HUES64 (cell line): Measurements from ENCODE around the gene PLPP2.

ENCODE experiments used
- H3K27ac ChIP-seq: 2 replicates; pipeline ENCODE4 v1.7.0; 2013; ENCODE audit warnings: low read depth, low read length, inconsistent platforms
- H3K27me3 ChIP-seq: 2 replicates; pipeline ENCODE4 v1.6.1; 2013; ENCODE audit warnings: mild to moderate bottlenecking, low read length; ENCODE audit not compliant: insufficient read depth
- H3K36me3 ChIP-seq: 2 replicates; pipeline ENCODE4 v1.6.1; 2013; ENCODE audit warnings: mild to moderate bottlenecking, low read length; ENCODE audit not compliant: insufficient read depth
- H3K4me1 ChIP-seq: 2 replicates; pipeline ENCODE4 v1.6.1; 2013; ENCODE audit warnings: mild to moderate bottlenecking, low read length, moderate library complexity; ENCODE audit not compliant: insufficient read depth
- H3K4me3 ChIP-seq: 2 replicates; pipeline ENCODE4 v1.5.1; 2013; ENCODE audit warnings: mild to moderate bottlenecking, low read length, moderate library complexity
- H3K9ac ChIP-seq: 2 replicates; pipeline ENCODE4 v1.6.1; 2013; ENCODE audit warnings: mild to moderate bottlenecking, low read depth, low read length
- H3K9me3 ChIP-seq: 2 replicates; pipeline ENCODE4 v1.6.1; 2013; ENCODE audit warnings: low read depth, low read length; ENCODE audit not compliant: insufficient read depth
- WGBS: fragments of 150-250, 120-280 bp; methylation state at CpG from one replicate; pipeline ENCODE4 v1.1.7; 2013; ENCODE audit warnings: missing lambda C conversion rate; 5-methylcytosine and 5-hydroxymethylcytosine counted together

The PLPP2 gene

DNA sequence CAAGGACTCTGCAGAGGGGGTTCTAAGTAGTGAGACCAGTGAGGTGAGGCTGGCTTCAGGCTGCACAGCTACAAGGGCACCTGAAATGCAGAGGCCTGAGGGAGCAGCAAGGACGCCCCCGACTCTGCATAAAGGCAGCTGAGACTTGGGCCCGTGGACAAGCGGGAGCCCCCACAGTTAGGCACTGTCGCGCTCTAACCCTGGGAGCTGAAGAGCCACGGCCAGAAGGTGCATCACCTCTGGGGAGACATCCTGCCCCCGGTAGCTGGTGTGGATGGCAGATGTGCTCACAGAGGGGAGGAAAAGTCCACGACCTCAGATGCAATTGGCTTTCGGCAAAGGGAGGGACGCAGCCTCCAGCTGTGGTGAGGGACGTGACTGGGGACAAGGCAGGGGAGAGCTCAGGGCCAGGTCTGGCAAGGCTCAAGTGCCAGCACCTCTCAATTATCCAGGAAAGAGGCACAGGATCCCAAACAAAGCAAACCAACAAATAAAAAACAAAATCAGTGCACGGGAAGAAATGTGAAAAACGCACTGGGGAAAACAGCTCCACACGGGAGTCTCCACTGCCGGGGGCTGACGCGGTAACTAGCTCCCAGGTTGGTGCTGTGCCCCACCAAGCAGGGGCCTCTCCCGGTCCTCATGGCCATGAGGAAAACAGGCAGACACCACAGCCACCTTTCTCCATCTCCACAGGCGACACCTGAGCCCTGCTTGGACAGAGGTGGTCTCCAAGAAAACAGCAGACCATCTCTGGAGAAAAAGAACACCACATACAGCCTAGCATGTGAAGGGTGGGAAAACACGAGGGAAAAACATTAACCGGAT lies 23.0 kb upstream of the PLPP2 start:
- Histone ChIP-seq H3K36me3 (peaks cover 67% of the 10 kb centered on the region), H3K9me3 (no peaks in the 10 kb centered on the region), H3K4me3 (no peak overlapping the region), H3K27ac (no peak overlapping the region), H3K4me1 (no peaks in the 10 kb centered on the region), H3K9ac (no peak overlapping the region), H3K27me3 (no peaks in the 10 kb centered on the region)
- 97% methylated on average over 22 of the region's 22 CpGs for WGBS

DNA sequence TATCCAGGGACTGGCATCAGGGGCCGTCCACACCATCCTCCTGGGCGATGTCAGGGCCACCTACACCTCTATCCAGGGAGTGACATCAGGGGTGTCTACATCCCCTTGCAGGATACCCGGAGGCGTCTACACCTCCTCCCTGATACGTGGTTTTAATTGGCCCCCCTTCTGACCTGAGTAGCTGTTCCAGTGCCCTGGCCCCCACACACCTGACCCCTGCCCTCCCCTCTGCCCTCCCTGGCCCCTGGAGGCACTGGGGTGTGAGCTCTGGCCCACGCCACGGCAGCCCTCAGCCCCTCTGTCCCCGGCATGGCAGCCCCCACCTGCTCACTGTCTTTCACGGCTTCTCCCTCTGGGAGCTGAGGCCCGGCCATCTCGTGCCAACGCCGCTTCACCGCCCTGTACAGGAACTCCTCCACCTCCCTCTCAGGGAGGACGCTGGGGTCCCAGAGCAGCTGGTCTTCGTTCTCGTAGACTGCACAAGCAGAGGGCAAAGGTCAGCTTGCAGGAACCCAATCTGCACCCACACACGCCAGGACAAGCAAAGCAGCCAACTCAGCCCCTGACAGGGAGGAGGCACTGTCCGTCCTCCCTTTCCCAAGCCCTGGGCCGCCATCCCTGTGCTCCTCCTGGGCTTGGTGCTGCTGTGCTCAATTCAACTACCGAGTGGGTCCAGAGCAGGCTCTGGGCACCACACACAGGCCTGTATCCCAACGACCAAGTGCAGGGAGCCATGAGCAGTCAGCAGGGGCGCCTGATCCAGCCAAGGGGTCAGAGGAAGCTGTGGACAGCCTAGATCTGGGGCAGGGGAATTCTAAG lies 22.2 kb upstream of the PLPP2 start:
- 93% methylated on average over 23 of the region's 23 CpGs for WGBS
- peaks cover 72% of the 10 kb centered on the region for H3K36me3 ChIP-seq

DNA sequence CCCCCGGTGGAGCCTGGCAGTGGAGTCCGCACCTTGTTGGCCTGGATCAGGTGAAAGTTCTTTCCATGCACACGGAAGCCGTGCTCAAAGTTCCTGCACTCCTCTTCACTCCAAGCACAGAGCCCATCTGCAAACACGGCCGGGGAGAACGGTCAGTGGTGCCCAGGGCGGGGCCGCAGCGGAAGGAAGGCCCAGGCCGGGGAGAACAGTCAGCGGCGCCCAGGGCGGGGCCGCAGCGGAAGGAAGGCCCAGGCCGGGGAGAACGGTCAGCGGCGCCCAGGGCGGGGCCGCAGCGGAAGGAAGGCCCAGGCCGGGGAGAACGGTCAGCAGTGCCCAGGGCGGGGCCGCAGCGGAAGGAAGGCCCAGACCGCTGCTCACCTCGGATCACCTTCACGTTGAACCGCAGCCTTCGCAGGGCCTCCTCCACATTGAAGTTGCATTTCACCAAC lies 20.6 kb upstream of the PLPP2 start:
- WGBS: 97% methylated on average over 33 of the region's 33 CpGs
- Histone ChIP-seq H3K4me3 (no peak overlapping the region), H3K9ac (no peak overlapping the region), H3K4me1 (no peaks in the 10 kb centered on the region), H3K27ac (no peak overlapping the region), H3K9me3 (no peaks in the 10 kb centered on the region), H3K36me3 (peaks cover 77% of the 10 kb centered on the region), H3K27me3 (no peaks in the 10 kb centered on the region)

More for the DNA sequence above, 22.2 kb upstream of the PLPP2 start:
- Histone ChIP-seq H3K4me3 (no peak overlapping the region), H3K9ac (no peak overlapping the region), H3K27me3 (no peaks in the 10 kb centered on the region), H3K27ac (no peak overlapping the region), H3K9me3 (no peaks in the 10 kb centered on the region), H3K4me1 (no peaks in the 10 kb centered on the region)

DNA sequence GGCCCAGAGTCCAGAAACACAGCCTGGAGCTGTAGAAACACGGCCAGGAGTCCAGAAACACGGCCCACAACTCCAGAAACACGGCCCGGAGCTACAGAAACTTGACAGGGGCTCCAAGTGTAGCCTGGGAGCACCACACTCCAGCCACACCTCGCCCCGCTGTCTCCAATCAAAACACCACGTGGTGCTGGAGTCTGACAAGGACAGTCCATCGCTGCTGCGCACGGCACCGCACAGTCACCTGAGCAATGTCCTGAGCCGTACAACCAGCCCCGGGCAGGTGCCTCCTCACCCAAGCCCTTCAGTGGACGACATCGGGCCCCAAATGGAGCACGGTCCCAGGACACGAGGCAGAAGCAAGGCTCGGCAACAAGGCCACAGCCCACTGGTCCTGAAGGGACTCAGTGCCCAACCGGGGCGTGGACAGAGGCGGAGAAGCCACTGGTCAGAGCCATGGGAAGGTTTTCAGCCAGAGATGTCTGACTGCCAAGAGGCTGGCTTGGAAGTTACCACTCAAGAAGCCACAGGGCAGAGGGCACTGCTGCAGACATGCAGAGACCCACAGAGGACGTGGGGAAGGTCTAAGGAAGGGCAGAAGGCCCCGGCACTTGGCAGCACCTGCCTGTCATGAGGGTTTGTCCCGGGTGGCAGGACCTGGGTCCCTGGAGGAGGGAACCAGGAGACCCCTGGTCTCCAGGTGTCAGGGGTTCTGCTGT lies 19.7 kb upstream of the PLPP2 start:
- no peak overlapping the region for H3K9ac ChIP-seq
- H3K4me1 ChIP-seq: no peaks in the 10 kb centered on the region
- 96% methylated on average over 24 of the region's 24 CpGs for WGBS
- H3K9me3 ChIP-seq: no peaks in the 10 kb centered on the region
- H3K27ac ChIP-seq: no peak overlapping the region
- H3K36me3 ChIP-seq: peaks cover 78% of the 10 kb centered on the region
- H3K27me3 ChIP-seq: no peaks in the 10 kb centered on the region
- H3K4me3 ChIP-seq: no peak overlapping the region

DNA sequence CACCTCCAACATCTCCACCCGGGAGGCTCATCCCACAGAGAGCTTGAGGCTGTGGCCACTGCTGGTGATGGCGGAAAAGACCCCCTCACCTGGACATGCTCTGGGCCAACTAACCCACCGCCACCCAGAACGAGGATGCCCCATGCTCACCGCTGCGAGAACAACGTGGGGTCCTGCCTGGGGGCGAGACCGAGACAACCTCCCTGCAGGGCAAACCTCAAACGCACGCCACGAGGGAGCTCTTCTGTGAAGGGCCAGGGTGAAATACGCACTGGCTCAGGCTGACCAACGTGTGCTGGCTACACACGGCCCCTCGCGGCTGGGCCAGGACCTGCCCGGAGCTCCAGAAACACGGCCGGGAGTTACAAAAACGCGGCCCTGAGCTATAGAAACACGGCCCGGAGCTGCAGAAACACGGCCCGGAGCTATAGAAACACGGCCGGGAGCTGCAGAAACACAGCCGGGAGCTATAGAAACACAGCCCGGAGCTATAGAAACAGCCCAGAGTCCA lies 19.0 kb upstream of the PLPP2 start:
- Histone ChIP-seq H3K4me3 (no peak overlapping the region), H3K9ac (peak overlapping the region; percentile 46), H3K36me3 (peaks cover 74% of the 10 kb centered on the region), H3K9me3 (no peaks in the 10 kb centered on the region), H3K27ac (0 out of 2 replicates have a peak overlapping the region, but pooled peaks have one; percentile 25), H3K4me1 (no peaks in the 10 kb centered on the region), H3K27me3 (no peaks in the 10 kb centered on the region)
- 86% methylated on average over 30 of the region's 30 CpGs for WGBS

DNA sequence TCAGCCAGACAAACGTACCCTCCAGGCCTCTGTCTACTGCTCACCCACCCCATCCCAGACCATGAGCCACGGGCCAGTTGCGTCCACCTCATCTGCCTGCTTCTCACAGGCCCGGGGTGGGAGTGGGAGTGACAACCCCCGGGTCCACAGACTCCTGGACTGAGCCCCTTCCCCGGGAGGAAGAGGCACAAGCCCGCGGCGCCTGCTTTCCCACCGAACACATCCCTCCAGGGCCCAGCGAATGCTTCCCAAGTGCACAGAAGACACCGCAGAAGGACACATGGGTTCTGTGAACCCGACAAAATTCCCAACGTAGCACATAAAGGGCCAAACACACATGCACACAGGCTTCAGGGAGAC lies 18.0 kb upstream of the PLPP2 start:
- Histone ChIP-seq H3K4me3 (no peak overlapping the region), H3K36me3 (peaks cover 67% of the 10 kb centered on the region)
- 95% methylated on average over 14 of the region's 14 CpGs for WGBS

DNA sequence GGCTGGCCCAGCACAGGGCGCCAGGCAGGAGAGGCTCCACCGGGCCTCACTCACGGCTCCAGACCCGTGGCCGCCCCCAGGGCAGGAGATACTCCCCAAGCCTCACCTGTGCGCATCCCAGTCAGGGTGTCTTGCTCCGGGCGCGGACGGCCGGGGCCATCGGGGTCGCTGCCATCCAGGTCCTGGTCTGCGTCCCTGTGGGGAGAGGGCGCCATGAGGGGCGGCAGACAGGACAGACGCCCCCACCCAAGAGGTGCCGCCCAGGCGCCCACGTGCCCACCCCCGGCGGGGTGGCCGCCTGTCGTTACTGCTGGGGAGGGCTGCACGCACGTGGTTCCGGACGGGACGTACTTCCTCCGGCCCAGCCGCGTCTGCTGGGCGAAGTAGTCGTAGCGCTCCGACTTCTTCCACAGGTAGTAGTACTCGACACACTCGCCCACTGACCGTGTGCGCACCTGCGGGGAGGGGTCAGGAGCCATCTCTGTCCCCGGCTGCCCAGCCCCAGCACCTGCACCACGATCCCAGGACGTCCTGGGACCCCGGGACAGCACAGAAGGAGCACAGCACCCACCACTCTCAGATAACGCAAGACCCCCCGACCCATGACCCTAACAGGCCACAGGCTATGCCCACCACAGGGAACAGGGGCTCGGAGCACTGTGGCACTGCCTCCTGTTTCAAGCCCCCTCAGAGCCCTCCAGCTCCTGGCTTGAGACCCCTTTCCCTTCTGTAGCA lies 17.4 kb upstream of the PLPP2 start:
- Histone ChIP-seq H3K36me3 (peaks cover 62% of the 10 kb centered on the region), H3K4me3 (no peak overlapping the region), H3K9ac (no peak overlapping the region)

More for the DNA sequence above, 18.0 kb upstream of the PLPP2 start:
- Histone ChIP-seq H3K27ac (no peak overlapping the region), H3K9ac (no peak overlapping the region), H3K27me3 (no peaks in the 10 kb centered on the region), H3K4me1 (no peaks in the 10 kb centered on the region), H3K9me3 (no peaks in the 10 kb centered on the region)

DNA sequence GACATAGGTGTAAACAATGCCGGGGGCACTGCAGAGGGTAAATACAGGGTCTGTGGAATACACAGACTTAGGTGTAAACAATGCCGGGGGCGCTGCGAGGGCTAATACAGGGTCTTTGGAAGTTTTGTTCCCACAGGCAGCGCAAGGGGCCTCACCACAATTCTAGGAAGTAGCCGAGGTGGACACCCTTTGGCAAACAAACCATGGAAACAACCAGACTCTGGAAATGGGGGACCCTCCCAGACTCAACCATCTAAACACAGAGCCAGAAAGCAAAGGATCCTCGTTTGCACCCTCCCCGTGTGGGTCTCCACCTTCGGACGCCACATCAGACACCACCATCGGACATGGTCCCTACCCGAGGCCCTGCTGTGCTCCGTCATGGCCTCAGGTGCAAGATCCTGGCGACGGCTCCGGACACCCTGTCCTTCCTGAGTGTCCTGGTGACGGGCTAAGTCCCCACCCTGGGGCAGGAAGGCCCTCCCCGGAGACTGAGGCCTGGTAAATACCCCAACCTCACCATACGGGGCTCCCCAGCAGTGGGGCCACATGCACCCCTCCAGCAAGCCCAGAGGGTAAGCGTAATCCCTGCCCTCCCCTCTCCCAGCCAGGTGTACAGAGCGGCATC lies 16.7 kb upstream of the PLPP2 start:
- WGBS: 93% methylated on average over 21 of the region's 21 CpGs
- H3K9ac ChIP-seq: no peak overlapping the region
- H3K27ac ChIP-seq: no peak overlapping the region
- no peaks in the 10 kb centered on the region for H3K4me1 ChIP-seq
- no peaks in the 10 kb centered on the region for H3K9me3 ChIP-seq
- H3K36me3 ChIP-seq: peaks cover 54% of the 10 kb centered on the region
- H3K27me3 ChIP-seq: no peaks in the 10 kb centered on the region
- H3K4me3 ChIP-seq: no peak overlapping the region

More for the DNA sequence above, 17.4 kb upstream of the PLPP2 start:
- Histone ChIP-seq H3K27me3 (no peaks in the 10 kb centered on the region), H3K27ac (no peak overlapping the region), H3K4me1 (no peaks in the 10 kb centered on the region), H3K9me3 (no peaks in the 10 kb centered on the region)
- 94% methylated on average over 48 of the region's 48 CpGs for WGBS

DNA sequence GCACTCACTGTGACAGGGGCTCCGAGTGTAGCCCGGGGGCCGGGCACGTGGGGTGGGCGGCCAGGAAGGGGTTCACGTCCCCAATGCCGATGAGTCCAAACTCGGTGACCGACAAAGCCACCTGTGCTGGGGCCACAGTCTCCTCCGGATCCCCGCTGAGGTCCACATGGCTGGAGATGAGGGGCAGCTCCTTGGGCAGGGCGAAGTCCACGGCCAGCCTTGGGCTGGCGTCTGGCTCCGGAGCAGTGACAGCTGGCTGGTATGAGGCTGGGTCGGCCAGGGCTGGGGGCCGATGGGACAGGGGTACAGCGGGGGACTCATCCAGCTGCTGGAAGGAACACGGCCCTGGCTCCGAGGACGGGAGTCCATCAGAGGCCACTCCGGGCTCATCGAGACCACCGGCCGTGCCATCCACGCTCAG lies 15.9 kb upstream of the PLPP2 start:
- Histone ChIP-seq H3K9ac (no peak overlapping the region), H3K4me1 (no peaks in the 10 kb centered on the region), H3K27me3 (no peaks in the 10 kb centered on the region), H3K9me3 (no peaks in the 10 kb centered on the region), H3K4me3 (no peak overlapping the region), H3K27ac (no peak overlapping the region), H3K36me3 (peaks cover 54% of the 10 kb centered on the region)
- 93% methylated on average over 26 of the region's 26 CpGs for WGBS
